Lung (tissue), 12 donors: ENCODE results near the gene UVSSA. TPM values are rescaled to one million over a fixed set of nuclear protein-coding genes. Genes with fewer than 3 reads are reported as not detected.
A peak's percentile ranks its signal among the peaks of the same experiment; 100 is the strongest.

Experiments
- ATAC-seq: fragments of 200-7000 bp; cut with Tn5 transposase; one replicate; pipeline ENCODE4 v1.9.1; 2020; ENCODE audit warnings: moderate number of reproducible peaks; ENCODE audit not compliant: insufficient read depth, low FRiP score
- DNase-seq, 3 donors: peaks; one replicate each; pipeline ENCODE4 v3.0.0-alpha.2; 2013 to 2017
- H3K27ac ChIP-seq, 2 donors: one replicate each; pipeline ENCODE4 v1.5.1; 2013; ENCODE audit warnings: mild to moderate bottlenecking in 2 of 2, moderate library complexity in 2 of 2, control low read depth in 1 of 2, inconsistent platforms in 1 of 2, low read depth in 1 of 2, low read length in 1 of 2
- H3K27me3 ChIP-seq, 3 donors: one replicate each; pipeline ENCODE4 v1.5.1; 2013; ENCODE audit warnings: low read length in 2 of 3; ENCODE audit not compliant: control insufficient read depth in 3 of 3, insufficient read depth in 3 of 3
- H3K36me3 ChIP-seq, 4 donors: one replicate each; pipeline ENCODE4 v1.5.1; 2013; ENCODE audit warnings: low read length in 4 of 4, mild to moderate bottlenecking in 1 of 4, moderate library complexity in 1 of 4; ENCODE audit not compliant: control insufficient read depth in 4 of 4, insufficient read depth in 4 of 4
- H3K4me1 ChIP-seq, 5 donors: one replicate each; pipeline ENCODE4 v1.5.1; 2013; ENCODE audit warnings: low read length in 5 of 5, mild to moderate bottlenecking in 2 of 5, moderate library complexity in 1 of 5; ENCODE audit not compliant: control insufficient read depth in 5 of 5, insufficient read depth in 5 of 5
- H3K4me3 ChIP-seq: one replicate; pipeline ENCODE4 v1.5.1; 2013; ENCODE audit warnings: mild to moderate bottlenecking, control low read depth, moderate library complexity
- H3K9ac ChIP-seq, 2 donors: one replicate each; pipeline ENCODE4 v1.5.1; 2013; ENCODE audit warnings: low read length in 2 of 2, control low read depth in 1 of 2; ENCODE audit not compliant: insufficient read depth in 1 of 2
- H3K9me3 ChIP-seq, 4 donors: one replicate each; pipeline ENCODE4 v1.5.1; 2013; ENCODE audit warnings: low read length in 3 of 4, mild to moderate bottlenecking in 1 of 4, moderate library complexity in 1 of 4; ENCODE audit not compliant: control insufficient read depth in 4 of 4, insufficient read depth in 3 of 4
- CTCF ChIP-seq: IDR thresholded peaks from 2 replicates; pipeline ENCODE4 v1.5.1; 2012; ENCODE audit warnings: mild to moderate bottlenecking; ENCODE audit errors: control extremely low read depth, extremely low read depth
- WGBS, 2 donors: extraction: QIAGEN DNeasy Blood & Tissue Kit; methylation state at CpG; one replicate each; pipeline ENCODE4 v1.1.7; 2013; 5-methylcytosine and 5-hydroxymethylcytosine counted together
- polyA plus RNA-seq, 2 donors: library from polyadenylated mRNA; stranded (reverse); fragments of 200-250 nt; gene quantifications; one replicate each; pipeline ENCODE4 v1.2.1, GENCODE V29; 2013
- total RNA-seq, 2 donors: library from RNA; depleted of rRNA in 1 of 2; stranded (reverse); fragments of >200 nt in 1 of 2; gene quantifications; one replicate each; pipeline ENCODE4 v1.2.1, GENCODE V29; 2014 to 2021
- donor health status: control.
- donor health status: control.
- donor health status: Bipolar disorder and iron deficiency.
- donor health status: healthy.
- donor health status: DM: yes; HTN: yes; CAD: no.

The UVSSA gene
- total and polyA plus RNA-seq, 4 donors = 9.8 to 50.9 (median 17.7) TPM

DNA sequence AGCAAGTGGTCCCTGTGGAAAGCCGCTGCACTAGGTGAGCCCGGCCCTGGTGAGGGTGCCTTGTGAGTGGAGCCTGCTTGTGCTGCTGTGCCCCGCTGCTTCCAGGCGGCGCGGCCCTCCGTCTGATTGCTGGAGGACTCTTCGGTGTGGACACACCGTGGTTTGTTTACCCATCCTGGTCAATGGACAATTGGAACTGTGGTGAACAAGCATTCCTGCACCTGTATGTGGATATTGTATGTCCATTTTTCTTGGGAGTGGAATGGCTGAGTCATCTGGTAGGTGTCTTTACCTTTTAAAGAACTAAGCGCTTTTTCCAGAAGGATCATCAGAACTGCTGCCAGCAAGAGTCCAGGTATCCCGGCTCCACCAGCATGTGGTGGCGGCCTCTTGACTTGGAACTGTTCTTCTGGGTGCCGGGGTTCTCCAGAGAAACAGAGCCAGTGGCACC is 41.7 kb upstream of the UVSSA start:
- Histone ChIP-seq H3K36me3 (peaks cover 0 to 9% (median 1%) of the 10 kb centered on the region in 4 donors), H3K4me1 (peaks cover 6 to 19% (median 15%) of the 10 kb centered on the region in 5 donors), H3K27ac (no peak overlapping the region), H3K9ac (no peak overlapping the region), H3K4me3 (no peak overlapping the region), H3K27me3 (no peaks in the 10 kb centered on the region), H3K9me3 (no peaks in the 10 kb centered on the region)
- TF ChIP-seq CTCF = no peak
- WGBS, 2 donors = 90 to 93% methylated on average over 13 of the region's 13 CpGs
- no peak for ATAC-seq
- no peak for DNase-seq

DNA sequence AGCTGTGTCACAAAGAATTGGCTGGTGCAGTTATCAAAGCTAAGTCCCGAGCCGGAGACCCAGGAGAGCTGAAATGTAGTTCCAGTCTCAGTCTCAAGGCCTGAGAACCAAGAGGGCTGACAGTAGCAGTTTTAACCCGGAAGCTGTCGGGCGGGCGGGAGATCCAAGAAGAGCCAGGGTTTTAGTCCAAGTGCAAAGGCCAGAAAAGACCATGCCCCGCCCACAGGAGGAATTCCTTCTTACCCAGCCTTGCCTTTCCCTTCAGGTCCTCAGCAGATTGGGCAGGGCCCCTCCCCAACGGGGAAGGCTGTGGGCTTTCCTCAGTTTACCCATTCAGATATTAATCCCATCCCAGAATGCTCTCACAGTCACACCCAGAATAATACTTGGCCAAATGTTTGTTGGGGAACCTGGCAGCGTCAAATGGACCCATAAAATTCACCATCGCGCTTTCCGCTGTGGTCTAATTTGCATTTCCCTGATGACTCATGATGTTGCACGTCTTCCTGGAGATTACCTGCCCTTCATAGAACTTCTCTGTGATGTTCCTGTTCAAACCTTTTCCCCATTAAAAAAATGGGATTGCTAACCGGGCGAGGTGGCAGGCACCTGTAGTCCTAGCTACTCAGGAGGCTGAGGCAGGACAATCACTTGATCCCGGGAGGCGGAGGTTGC is 41.1 kb upstream of the UVSSA start:
- no peak for DNase-seq
- H3K9ac ChIP-seq = no peak overlapping the region
- peaks cover 0 to 5% (median 1%) of the 10 kb centered on the region in 4 donors for H3K36me3 ChIP-seq
- ATAC-seq = no peak
- no peaks in the 10 kb centered on the region for H3K9me3 ChIP-seq
- 76 to 82% methylated on average over 17 of the region's 17 CpGs for WGBS, 2 donors
- H3K27me3 ChIP-seq = no peaks in the 10 kb centered on the region
- no peak overlapping the region for H3K27ac ChIP-seq
- no peak for TF ChIP-seq CTCF
- H3K4me1 ChIP-seq = peaks cover 6 to 23% (median 21%) of the 10 kb centered on the region in 5 donors
- no peak overlapping the region for H3K4me3 ChIP-seq

- Histone ChIP-seq H3K4me3 (no peak overlapping the region), H3K9ac (no peak overlapping the region), H3K27me3 (no peaks in the 10 kb centered on the region), H3K27ac (peak overlapping the region in 1 of 2 donors; percentile 56), H3K4me1 (peaks cover 6 to 28% (median 23%) of the 10 kb centered on the region in 5 donors), H3K9me3 (no peaks in the 10 kb centered on the region), H3K36me3 (peaks cover 0 to 16% (median 9%) of the 10 kb centered on the region in 4 donors)
- WGBS, 2 donors = 93 to 95% methylated on average over 34 of the region's 34 CpGs
- TF ChIP-seq CTCF = no peak
- ATAC-seq (no peak), DNase-seq (no peak)
These were observed 38.9 kb upstream of the UVSSA start for GRCh38 chr4:1307951-1308735.
